Stimulated activated CD4-positive, alpha-beta T cell treated with anti-CD3 and anti-CD28 coated beads, Interleukin-4, amount 100 ng/mL, for 4 hours (primary cell): ENCODE data around the gene C1QTNF2.

Experiments
- DNase-seq, 2 experiments: peaks; one replicate each; pipeline ENCODE4 v3.0.0-alpha.2; 2020

The C1QTNF2 gene

GRCh38 chr5:160371294-160371693 lies 868 bp upstream of the C1QTNF2 start:
- DNase-seq: no peak

- DNase-seq: no peak
These were observed 248 bp upstream of the C1QTNF2 start for GRCh38 chr5:160370713-160371034.

GRCh38 chr5:160367885-160368284 lies 2.5 kb downstream of the C1QTNF2 start:
- no peak for DNase-seq

- no peak for DNase-seq
These were observed 3.2 kb downstream of the C1QTNF2 start for GRCh38 chr5:160367261-160367660.

GRCh38 chr5:160366230-160366629 lies 4.2 kb downstream of the C1QTNF2 start:
- DNase-seq: no peak

GRCh38 chr5:160363660-160364395 lies 6.6 kb downstream of the C1QTNF2 start:
- no peak for DNase-seq

- no peak for DNase-seq
These were observed 7.2 kb downstream of the C1QTNF2 start for GRCh38 chr5:160363211-160363610.

GRCh38 chr5:160361624-160362228 lies 8.7 kb downstream of the C1QTNF2 start:
- DNase-seq: no peak

GRCh38 chr5:160360310-160360709 lies 10.1 kb downstream of the C1QTNF2 start:
- no peak for DNase-seq

GRCh38 chr5:160359816-160360215 lies 10.6 kb downstream of the C1QTNF2 start:
- no peak for DNase-seq

- DNase-seq: no peak
These were observed 11.2 kb downstream of the C1QTNF2 start for GRCh38 chr5:160359242-160359641.

- DNase-seq: no peak
These were observed 12.5 kb downstream of the C1QTNF2 start for GRCh38 chr5:160357861-160358411.

GRCh38 chr5:160357394-160357793 lies 13.0 kb downstream of the C1QTNF2 start:
- no peak for DNase-seq

- DNase-seq: no peak
These were observed 13.7 kb downstream of the C1QTNF2 start for GRCh38 chr5:160356550-160357347.

- DNase-seq: no peak
These were observed 15.8 kb downstream of the C1QTNF2 start for GRCh38 chr5:160354666-160355065.

GRCh38 chr5:160353379-160353778 lies 17.0 kb downstream of the C1QTNF2 start:
- DNase-seq: no peak

- DNase-seq: no peak
These were observed 18.1 kb downstream of the C1QTNF2 start for GRCh38 chr5:160352308-160352707.

GRCh38 chr5:160349935-160350303 lies 20.5 kb downstream of the C1QTNF2 start:
- DNase-seq: no peak

GRCh38 chr5:160349249-160349934 lies 21.0 kb downstream of the C1QTNF2 start:
- no peak for DNase-seq

- no peak for DNase-seq
These were observed 22.3 kb downstream of the C1QTNF2 start for GRCh38 chr5:160348080-160348479.

GRCh38 chr5:160347448-160347847 lies 23.0 kb downstream of the C1QTNF2 start:
- no peak for DNase-seq

GRCh38 chr5:160342413-160342941 lies 27.9 kb downstream of the C1QTNF2 start:
- no peak for DNase-seq

GRCh38 chr5:160341309-160341870 lies 29.0 kb downstream of the C1QTNF2 start:
- DNase-seq: no peak
